Smooth muscle cell (in vitro differentiated cells): ENCODE results near the gene DENND1A. TPM values are rescaled to one million over a fixed set of nuclear protein-coding genes. Genes with fewer than 3 reads are reported as not detected.

Source experiments
- DNase-seq: peaks from one replicate; lab custom pipeline; 2025; ENCODE audit not compliant: unreplicated experiment; lab: John Stamatoyannopoulos, UW
- H2AFZ ChIP-seq: fragments of 200-600 bp; sonication (generic); 2 replicates; pipeline ENCODE4 v1.6.0; 2016; ENCODE audit warnings: antibody characterized with exemption, low read depth, mild to moderate bottlenecking
- H3F3A ChIP-seq: fragments of 200-600 bp; sonication (generic); 2 replicates; pipeline ENCODE4 v1.6.0; 2017; ENCODE audit warnings: antibody characterized with exemption, low read depth
- H3K27ac ChIP-seq: fragments of 200-600 bp; sonication (generic); 2 replicates; pipeline ENCODE4 v1.5.1; 2016; ENCODE audit warnings: low read depth, mild to moderate bottlenecking
- H3K27me3 ChIP-seq: fragments of 200-600 bp; sonication (generic); 2 replicates; pipeline ENCODE4 v1.6.1; 2016; ENCODE audit warnings: low read depth, mild to moderate bottlenecking
- H3K36me3 ChIP-seq: fragments of 200-600 bp; sonication (generic); 2 replicates; pipeline ENCODE4 v1.5.1; 2016; ENCODE audit warnings: low read depth
- H3K4me1 ChIP-seq: fragments of 200-600 bp; sonication (generic); 2 replicates; pipeline ENCODE4 v1.5.1; 2016; ENCODE audit warnings: low read depth
- H3K4me2 ChIP-seq: fragments of 200-600 bp; sonication (generic); 2 replicates; pipeline ENCODE4 v1.6.0; 2016; ENCODE audit warnings: mild to moderate bottlenecking
- H3K4me3 ChIP-seq: fragments of 200-600 bp; sonication (generic); 2 replicates; pipeline ENCODE4 v1.5.1; 2016; ENCODE audit warnings: mild to moderate bottlenecking
- H3K79me2 ChIP-seq: fragments of 200-600 bp; sonication (generic); 2 replicates; pipeline ENCODE4 v1.6.0; 2016; ENCODE audit warnings: low read depth, mild to moderate bottlenecking
- H3K9ac ChIP-seq: fragments of 200-600 bp; sonication (generic); 2 replicates; pipeline ENCODE4 v1.6.0; 2016; ENCODE audit warnings: low read depth
- H3K9me3 ChIP-seq: fragments of 200-600 bp; sonication (generic); replicated peaks from 2 replicates; pipeline ENCODE4 v1.5.1; 2016; ENCODE audit warnings: low read depth
- H4K20me1 ChIP-seq: fragments of 200-600 bp; sonication (generic); 2 replicates; pipeline ENCODE4 v1.6.0; 2016; ENCODE audit warnings: low read depth
- WGBS: methylation state at CpG from one replicate; pipeline ENCODE4 v1.1.7; 2016; ENCODE audit warnings: low lambda C conversion rate; 5-methylcytosine and 5-hydroxymethylcytosine counted together
- polyA plus RNA-seq: library from polyadenylated mRNA; unstranded; fragments of >200 nt; fragmentation: Nextera tagmentation; extraction: Ambion mirVana; gene quantifications from 2 replicates; pipeline ENCODE4 v1.2.1, GENCODE V29; 2016
- total RNA-seq: library from RNA; depleted of rRNA; stranded (reverse); fragments of >200 nt; gene quantifications from 2 replicates; pipeline ENCODE4 v1.2.3, GENCODE V29; 2014
- TF ChIP-seq, protein P1 (sequence below): fragments of 200-600 bp; sonication (generic); IDR thresholded peaks from 2 replicates; pipeline ENCODE4 v1.5.1; 2017; ENCODE audit warnings: borderline replicate concordance, mild to moderate bottlenecking, antibody characterized with exemption; ENCODE audit not compliant: insufficient read depth, poor library complexity, severe bottlenecking

DENND1A gene
- total and polyA plus RNA-seq, 2 experiments from 2014 or later = 8.1 to 20.2 TPM

DNA sequence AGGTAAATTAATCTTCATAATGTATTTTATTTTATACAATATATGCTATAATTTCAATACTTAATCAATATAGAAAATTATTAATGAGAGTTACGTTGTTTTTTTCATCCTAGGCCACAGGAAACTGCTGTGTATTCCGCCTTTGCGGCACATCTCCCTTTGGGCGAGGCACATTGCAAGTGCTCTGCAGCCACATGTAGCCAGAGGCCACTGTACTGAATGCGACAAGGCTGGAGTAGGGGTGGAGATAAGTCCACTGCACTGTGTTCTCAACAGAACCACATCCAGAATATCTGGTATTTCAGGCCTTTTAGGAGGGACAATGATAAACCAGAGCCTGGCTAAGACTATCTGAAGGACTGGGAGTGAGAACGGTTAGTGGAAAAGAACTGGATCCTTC lies 439.2 kb downstream of the DENND1A start:
- TF ChIP-seq, protein P1, sequence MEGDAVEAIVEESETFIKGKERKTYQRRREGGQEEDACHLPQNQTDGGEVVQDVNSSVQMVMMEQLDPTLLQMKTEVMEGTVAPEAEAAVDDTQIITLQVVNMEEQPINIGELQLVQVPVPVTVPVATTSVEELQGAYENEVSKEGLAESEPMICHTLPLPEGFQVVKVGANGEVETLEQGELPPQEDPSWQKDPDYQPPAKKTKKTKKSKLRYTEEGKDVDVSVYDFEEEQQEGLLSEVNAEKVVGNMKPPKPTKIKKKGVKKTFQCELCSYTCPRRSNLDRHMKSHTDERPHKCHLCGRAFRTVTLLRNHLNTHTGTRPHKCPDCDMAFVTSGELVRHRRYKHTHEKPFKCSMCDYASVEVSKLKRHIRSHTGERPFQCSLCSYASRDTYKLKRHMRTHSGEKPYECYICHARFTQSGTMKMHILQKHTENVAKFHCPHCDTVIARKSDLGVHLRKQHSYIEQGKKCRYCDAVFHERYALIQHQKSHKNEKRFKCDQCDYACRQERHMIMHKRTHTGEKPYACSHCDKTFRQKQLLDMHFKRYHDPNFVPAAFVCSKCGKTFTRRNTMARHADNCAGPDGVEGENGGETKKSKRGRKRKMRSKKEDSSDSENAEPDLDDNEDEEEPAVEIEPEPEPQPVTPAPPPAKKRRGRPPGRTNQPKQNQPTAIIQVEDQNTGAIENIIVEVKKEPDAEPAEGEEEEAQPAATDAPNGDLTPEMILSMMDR = no peak
- no peak for DNase-seq

DNA sequence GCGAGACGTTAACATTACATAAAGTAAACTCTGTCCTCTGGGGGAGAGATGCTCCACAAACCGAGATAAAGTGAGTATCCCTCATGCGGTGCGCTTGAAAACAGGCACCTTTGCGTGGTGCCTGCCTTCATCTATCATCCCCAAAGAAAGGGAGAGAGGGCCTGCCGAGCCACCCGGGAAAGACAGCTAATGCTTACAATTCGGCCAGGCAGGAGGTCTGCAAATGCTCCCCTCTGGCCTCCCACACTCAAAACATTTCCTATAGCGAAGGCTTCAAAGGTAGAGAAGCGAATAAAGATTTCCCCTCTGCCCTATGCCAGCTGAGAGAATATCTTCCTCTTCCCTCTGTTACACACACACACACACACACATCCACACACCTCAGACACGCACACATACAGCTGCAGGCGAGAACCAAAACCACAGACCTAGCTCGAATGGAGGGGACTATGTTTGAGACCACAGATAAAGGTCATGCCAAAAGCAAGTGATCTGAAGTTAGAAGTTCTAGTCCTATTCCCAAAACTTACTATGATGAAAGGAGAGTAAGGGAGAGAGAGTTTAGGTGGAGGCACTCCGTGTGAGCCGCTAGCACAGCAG lies 441.1 kb downstream of the DENND1A start:
- Histone ChIP-seq H3K4me2 (no peak overlapping the region), H3K27me3 (no peaks in the 10 kb centered on the region), H3K4me1 (peaks cover 13% of the 10 kb centered on the region), H3K36me3 (no peaks in the 10 kb centered on the region), H3K4me3 (no peak overlapping the region), H2AFZ (no peak overlapping the region), H3K9me3 (no peaks in the 10 kb centered on the region), H3F3A (no peaks in the 10 kb centered on the region), H4K20me1 (no peaks in the 10 kb centered on the region), H3K27ac (no peak overlapping the region), H3K79me2 (no peaks in the 10 kb centered on the region), H3K9ac (no peak overlapping the region)
- 75% methylated on average over 16 of the region's 16 CpGs for WGBS
- no peak for DNase-seq
- TF ChIP-seq, protein P1 = no peak

More for the DNA sequence above, 439.2 kb downstream of the DENND1A start:
- no peak overlapping the region for H3K27ac ChIP-seq
- H3K4me1 ChIP-seq = peaks cover 13% of the 10 kb centered on the region
- no peak overlapping the region for H2AFZ ChIP-seq
- H3K27me3 ChIP-seq = no peaks in the 10 kb centered on the region
- H3K9ac ChIP-seq = no peak overlapping the region
- no peak overlapping the region for H3K4me2 ChIP-seq
- H3K36me3 ChIP-seq = no peaks in the 10 kb centered on the region
- H3K4me3 ChIP-seq = no peak overlapping the region
- no peaks in the 10 kb centered on the region for H3F3A ChIP-seq
- WGBS = 88% methylated on average over 6 of the region's 6 CpGs
- H4K20me1 ChIP-seq = no peaks in the 10 kb centered on the region
- H3K79me2 ChIP-seq = no peaks in the 10 kb centered on the region
- H3K9me3 ChIP-seq = no peaks in the 10 kb centered on the region

DNA sequence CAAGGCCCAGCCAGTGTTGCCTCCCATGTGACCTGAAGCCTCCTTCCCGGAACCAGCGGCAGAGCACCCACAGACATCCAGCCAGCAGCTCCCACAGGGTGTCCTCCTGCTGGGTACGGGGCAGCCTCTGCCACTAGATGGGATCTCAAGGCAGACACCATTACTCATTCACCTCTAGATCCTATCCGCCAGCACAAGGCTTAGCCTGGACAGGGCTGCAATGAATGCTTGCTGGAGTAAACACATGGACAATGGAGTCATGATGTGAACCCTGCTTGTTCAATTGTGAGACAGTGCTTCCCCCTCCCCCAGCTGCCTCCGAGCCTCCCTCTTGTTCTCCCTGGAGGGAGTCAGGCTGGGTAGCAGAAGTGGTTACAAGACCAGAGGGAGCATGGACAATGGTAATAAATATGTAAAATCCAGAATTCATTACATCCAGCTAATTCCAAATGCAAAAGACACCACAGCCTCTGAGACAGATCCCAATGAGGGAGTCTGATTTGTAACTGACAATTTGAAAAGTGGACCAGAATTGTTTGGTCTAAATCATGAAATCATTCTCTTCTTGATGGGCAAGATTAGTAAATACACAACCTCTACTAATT lies 441.9 kb downstream of the DENND1A start:
- TF ChIP-seq, protein P1 = no peak
- H3F3A ChIP-seq = no peaks in the 10 kb centered on the region
- WGBS = 89% methylated on average over 5 of the region's 5 CpGs

DNA sequence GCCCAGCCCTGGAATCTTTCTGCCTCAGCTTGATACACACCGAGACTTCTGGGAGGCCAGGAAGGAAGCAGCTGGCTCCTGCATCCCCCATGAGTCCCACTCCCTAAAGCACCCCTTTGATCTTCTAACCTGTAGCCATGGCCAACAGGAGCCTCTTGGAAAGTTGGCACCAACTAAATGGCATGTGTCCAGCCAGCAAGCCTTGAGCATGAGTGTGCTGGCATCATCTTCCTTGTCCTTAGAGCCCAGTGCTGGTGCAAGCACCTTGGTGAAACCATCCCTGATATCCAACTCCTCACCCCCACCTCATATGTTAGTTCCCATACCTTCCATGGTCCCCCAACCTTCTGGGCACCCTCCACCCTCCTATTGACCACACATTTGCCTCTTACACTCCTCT lies 443.5 kb downstream of the DENND1A start:
- no peaks in the 10 kb centered on the region for H4K20me1 ChIP-seq
- H3K4me3 ChIP-seq = no peak overlapping the region
- no peak for DNase-seq
- H3K4me1 ChIP-seq = peaks cover 13% of the 10 kb centered on the region
- no peaks in the 10 kb centered on the region for H3K9me3 ChIP-seq
- H3K79me2 ChIP-seq = no peaks in the 10 kb centered on the region
- H2AFZ ChIP-seq = no peak overlapping the region
- 100% methylated on average over 1 of the region's 1 CpG for WGBS
- no peak overlapping the region for H3K9ac ChIP-seq
- no peak overlapping the region for H3K4me2 ChIP-seq
- no peaks in the 10 kb centered on the region for H3K36me3 ChIP-seq
- H3K27me3 ChIP-seq = no peaks in the 10 kb centered on the region
- TF ChIP-seq, protein P1 = no peak
- H3F3A ChIP-seq = no peaks in the 10 kb centered on the region
- H3K27ac ChIP-seq = no peak overlapping the region

More for the DNA sequence above, 441.9 kb downstream of the DENND1A start:
- Histone ChIP-seq H3K4me3 (no peak overlapping the region), H2AFZ (no peak overlapping the region), H3K27me3 (no peaks in the 10 kb centered on the region), H3K79me2 (no peaks in the 10 kb centered on the region), H3K36me3 (no peaks in the 10 kb centered on the region), H3K9ac (no peak overlapping the region), H3K4me2 (no peak overlapping the region), H3K27ac (no peak overlapping the region), H3K9me3 (no peaks in the 10 kb centered on the region), H3K4me1 (peaks cover 13% of the 10 kb centered on the region), H4K20me1 (no peaks in the 10 kb centered on the region)
- no peak for DNase-seq
